ENCODE measurements around the gene SSH3. TPM values are rescaled to one million over a fixed set of nuclear protein-coding genes. Genes with fewer than 3 reads are reported as not detected.

SSH3 gene
- total and polyA plus RNA-seq, 2 donors (not counting 1 experiment from before 2014, with no cell fraction given) = 6.9 to 15.7 TPM

- Histone ChIP-seq H3K9ac (ENCODE audit: insufficient read depth, low read length) (peak overlapping the region; percentile 58), H3K27ac (ENCODE audit: insufficient read depth, low read length) (peak overlapping the region; percentile 99), H3K27me3 (ENCODE audit: control insufficient read depth, insufficient read depth, low read length) (no peaks in the 10 kb centered on the region), H3K4me3 (replicated peaks in 1 of 4; ENCODE audit: control extremely low read depth in 1 of 4, insufficient read depth in 1 of 4, low read depth in 3 of 4, low read length in 4 of 4) (peak overlapping the region in 2 of 4 experiments; percentile 7 to 14), H3K4me2 (ENCODE audit: extremely low read depth, insufficient read depth, low read length) (peak overlapping the region; percentile 46), H4K20me1 (ENCODE audit: control insufficient read depth, extremely low read depth, insufficient read depth, low read length) (no peaks in the 10 kb centered on the region), H3K9me3 (ENCODE audit: control insufficient read depth, insufficient read depth, low read depth, low read length) (no peaks in the 10 kb centered on the region), H3K36me3 (ENCODE audit: control insufficient read depth, insufficient read depth, low read length) (peaks cover 1% of the 10 kb centered on the region), H3K4me1 (ENCODE audit: control insufficient read depth, extremely low read depth, insufficient read depth, low read length) (peaks cover 45% of the 10 kb centered on the region), H3K79me2 (ENCODE audit: control insufficient read depth, insufficient read depth, low read length) (peaks cover 4% of the 10 kb centered on the region), H2AFZ (ENCODE audit: low read length) (no peak overlapping the region)
- no peak for TF ChIP-seq CTCF (conservative IDR thresholded peaks at IDR 0.05 in 1 of 2, IDR thresholded peaks at IDR 0.05 in 1 of 2; ENCODE audit: low read depth in 1 of 2, low read length in 2 of 2)
- no peak for TF ChIP-seq EZH2 (IDR thresholded peaks at IDR 0.05; ENCODE audit: low read length, missing control alignments)
- DNase-seq (ENCODE audit: low read depth in 2 of 2) = no peak
These were observed 51.9 kb downstream of the SSH3 start for GRCh38 chr11:67355023-67355793.

GRCh38 chr11:67355794-67356386 lies 52.6 kb downstream of the SSH3 start:
- no peaks in the 10 kb centered on the region for H3K9me3 ChIP-seq (ENCODE audit: control insufficient read depth, insufficient read depth, low read depth, low read length)
- H3K4me3 ChIP-seq (replicated peaks in 1 of 4; ENCODE audit: control extremely low read depth in 1 of 4, insufficient read depth in 1 of 4, low read depth in 3 of 4, low read length in 4 of 4) = no peak overlapping the region
- H2AFZ ChIP-seq (ENCODE audit: low read length) = no peak overlapping the region
- H3K79me2 ChIP-seq (ENCODE audit: control insufficient read depth, insufficient read depth, low read length) = peaks cover 4% of the 10 kb centered on the region
- peaks cover 1% of the 10 kb centered on the region for H3K36me3 ChIP-seq (ENCODE audit: control insufficient read depth, insufficient read depth, low read length)
- H3K9ac ChIP-seq (ENCODE audit: insufficient read depth, low read length) = no peak overlapping the region
- H3K27ac ChIP-seq (ENCODE audit: insufficient read depth, low read length) = peak overlapping the region; percentile 99
- H3K4me1 ChIP-seq (ENCODE audit: control insufficient read depth, extremely low read depth, insufficient read depth, low read length) = peaks cover 45% of the 10 kb centered on the region
- no peaks in the 10 kb centered on the region for H3K27me3 ChIP-seq (ENCODE audit: control insufficient read depth, insufficient read depth, low read length)
- no peak for TF ChIP-seq EZH2 (IDR thresholded peaks at IDR 0.05; ENCODE audit: low read length, missing control alignments)
- no peaks in the 10 kb centered on the region for H4K20me1 ChIP-seq (ENCODE audit: control insufficient read depth, extremely low read depth, insufficient read depth, low read length)
- no peak for DNase-seq (ENCODE audit: low read depth in 2 of 2)
- peak overlapping the region; percentile 9 for H3K4me2 ChIP-seq (ENCODE audit: extremely low read depth, insufficient read depth, low read length)

GRCh38 chr11:67356387-67356863 lies 53.1 kb downstream of the SSH3 start:
- H3K27ac ChIP-seq (ENCODE audit: insufficient read depth, low read length) = peak overlapping the region; percentile 99
- no peaks in the 10 kb centered on the region for H3K9me3 ChIP-seq (ENCODE audit: control insufficient read depth, insufficient read depth, low read depth, low read length)
- H2AFZ ChIP-seq (ENCODE audit: low read length) = no peak overlapping the region
- H3K36me3 ChIP-seq (ENCODE audit: control insufficient read depth, insufficient read depth, low read length) = no peaks in the 10 kb centered on the region
- no peak for TF ChIP-seq EZH2 (IDR thresholded peaks at IDR 0.05; ENCODE audit: low read length, missing control alignments)
- TF ChIP-seq CTCF (conservative IDR thresholded peaks at IDR 0.05 in 1 of 2, IDR thresholded peaks at IDR 0.05 in 1 of 2; ENCODE audit: low read depth in 1 of 2, low read length in 2 of 2) = no peak
- peaks cover 43% of the 10 kb centered on the region for H3K4me1 ChIP-seq (ENCODE audit: control insufficient read depth, extremely low read depth, insufficient read depth, low read length)
- H3K9ac ChIP-seq (ENCODE audit: insufficient read depth, low read length) = no peak overlapping the region
- H3K4me2 ChIP-seq (ENCODE audit: extremely low read depth, insufficient read depth, low read length) = no peak overlapping the region
- H3K79me2 ChIP-seq (ENCODE audit: control insufficient read depth, insufficient read depth, low read length) = peaks cover 4% of the 10 kb centered on the region
- H4K20me1 ChIP-seq (ENCODE audit: control insufficient read depth, extremely low read depth, insufficient read depth, low read length) = no peaks in the 10 kb centered on the region
- H3K27me3 ChIP-seq (ENCODE audit: control insufficient read depth, insufficient read depth, low read length) = no peaks in the 10 kb centered on the region
- H3K4me3 ChIP-seq (replicated peaks in 1 of 4; ENCODE audit: control extremely low read depth in 1 of 4, insufficient read depth in 1 of 4, low read depth in 3 of 4, low read length in 4 of 4) = no peak overlapping the region
- no peak for DNase-seq (ENCODE audit: low read depth in 2 of 2)

Data from fibroblast of lung (primary cell).